ENCODE results near the gene UPF2.

Gene UPF2

GRCh38 chr10:11951695-11952094 lies 90.9 kb downstream of the UPF2 start:
- DNase-seq = no peak

DNA sequence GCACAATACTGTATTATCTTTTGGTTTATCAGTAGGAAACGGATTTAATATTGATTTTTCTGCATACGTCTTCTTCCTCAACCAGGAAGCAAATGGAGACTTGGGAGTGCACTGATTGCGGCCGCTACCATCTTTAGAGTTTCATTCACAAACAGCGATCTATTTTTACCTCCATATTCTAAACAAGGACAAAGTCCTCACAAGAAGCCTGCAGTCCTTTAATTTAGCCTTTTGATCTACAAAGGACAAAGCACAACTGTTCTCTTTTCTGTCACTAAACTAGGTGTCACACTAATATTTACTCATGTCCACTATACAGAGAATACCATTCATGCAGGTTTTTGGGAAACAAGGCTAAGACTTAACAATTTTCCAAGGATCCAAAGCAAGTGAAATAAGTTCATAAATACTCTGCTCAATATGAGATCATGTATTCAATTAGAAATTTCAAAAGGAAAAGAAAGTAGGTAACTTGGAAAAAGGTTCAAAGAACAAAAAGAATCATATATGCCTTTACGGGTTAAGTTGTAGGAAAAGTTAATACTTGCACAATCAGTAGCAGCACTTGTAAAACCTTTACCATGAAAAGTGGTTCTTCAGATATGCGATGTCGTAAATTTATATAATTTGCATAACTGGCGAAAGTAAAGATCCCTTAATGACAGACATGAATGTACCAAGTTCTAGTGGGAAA lies 92.1 kb downstream of the UPF2 start:
- DNase-seq = no peak

GRCh38 chr10:11949152-11949551 lies 93.5 kb downstream of the UPF2 start:
- DNase-seq = no peak

DNA sequence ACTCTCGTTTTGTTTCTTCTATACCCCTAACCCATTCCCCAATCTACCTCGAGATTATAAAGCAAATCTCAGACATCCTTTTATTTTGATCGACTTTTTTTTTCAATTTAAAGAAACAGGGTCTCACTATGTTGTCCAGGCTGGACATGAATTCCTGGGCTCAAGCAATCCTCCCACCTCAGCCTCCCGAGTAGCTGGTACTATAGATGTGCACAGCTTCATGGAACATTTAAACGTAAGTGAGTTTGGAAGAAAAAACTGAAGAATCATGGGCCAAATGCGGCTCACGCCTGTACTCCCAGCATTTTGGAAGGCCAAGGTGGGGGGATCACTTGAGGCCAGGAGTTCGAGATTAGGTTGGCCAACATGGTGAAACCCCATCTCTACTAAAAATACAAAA lies 96.0 kb downstream of the UPF2 start:
- DNase-seq = no peak

DNA sequence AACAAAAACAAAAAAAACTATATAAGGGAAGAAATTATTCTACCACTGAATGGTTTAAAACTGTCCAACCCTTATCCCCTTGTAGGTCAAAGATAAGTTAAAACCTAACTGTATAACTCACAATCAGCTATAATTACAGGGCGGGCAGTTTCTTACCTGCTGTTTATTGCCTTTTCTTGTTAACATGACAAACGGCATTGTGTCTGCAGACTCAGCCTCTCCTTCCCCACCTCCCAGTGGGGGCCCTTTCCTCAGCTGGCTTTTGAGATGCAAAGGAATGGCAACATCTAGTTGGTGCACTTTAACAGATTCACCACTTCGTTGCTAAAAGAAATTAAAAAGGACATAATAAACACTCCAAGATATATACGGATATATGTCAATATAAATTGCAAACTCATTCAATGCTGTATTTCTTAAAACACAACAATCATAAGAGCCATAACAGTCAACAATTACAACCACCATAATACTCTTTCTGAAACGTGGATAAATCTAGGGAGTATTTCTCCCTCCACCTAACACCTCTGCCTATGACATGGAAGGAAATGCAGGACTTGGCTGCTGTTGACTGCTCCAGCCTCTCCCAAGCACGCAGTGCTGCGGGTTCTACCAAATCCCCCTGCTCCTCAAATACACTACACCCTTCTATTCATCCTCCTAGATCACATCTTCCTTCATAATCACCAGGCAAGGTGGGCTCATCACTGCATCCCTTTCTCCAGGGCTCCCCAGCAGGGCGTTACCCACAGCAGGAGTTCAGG lies 106.0 kb downstream of the UPF2 start:
- DNase-seq = no peak

DNA sequence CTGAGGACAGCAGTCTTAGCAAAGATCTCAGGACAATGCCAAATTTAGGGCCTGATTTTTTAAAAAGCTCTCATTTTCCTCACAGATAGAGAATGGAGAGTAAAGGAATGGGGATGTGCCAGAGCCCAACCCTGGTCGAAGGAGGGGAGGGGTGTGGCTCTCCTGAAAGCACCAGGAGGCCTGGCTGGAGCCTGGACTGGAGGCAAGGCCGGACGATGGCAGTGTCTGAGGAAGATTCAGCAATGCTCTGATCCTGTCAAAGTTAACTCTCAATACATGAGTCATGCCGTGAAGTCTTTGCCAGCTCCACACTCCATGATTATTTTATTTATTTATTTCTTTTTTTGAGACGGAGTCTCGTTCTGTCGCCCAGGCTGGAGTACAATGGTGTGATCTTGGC lies 108.3 kb downstream of the UPF2 start:
- DNase-seq = no peak

- DNase-seq = no peak
Observed at GRCh38 chr10:11933577-11934223, 108.9 kb downstream of the UPF2 start.

- DNase-seq = no peak
Observed at GRCh38 chr10:11931038-11931437, 111.6 kb downstream of the UPF2 start.

DNA sequence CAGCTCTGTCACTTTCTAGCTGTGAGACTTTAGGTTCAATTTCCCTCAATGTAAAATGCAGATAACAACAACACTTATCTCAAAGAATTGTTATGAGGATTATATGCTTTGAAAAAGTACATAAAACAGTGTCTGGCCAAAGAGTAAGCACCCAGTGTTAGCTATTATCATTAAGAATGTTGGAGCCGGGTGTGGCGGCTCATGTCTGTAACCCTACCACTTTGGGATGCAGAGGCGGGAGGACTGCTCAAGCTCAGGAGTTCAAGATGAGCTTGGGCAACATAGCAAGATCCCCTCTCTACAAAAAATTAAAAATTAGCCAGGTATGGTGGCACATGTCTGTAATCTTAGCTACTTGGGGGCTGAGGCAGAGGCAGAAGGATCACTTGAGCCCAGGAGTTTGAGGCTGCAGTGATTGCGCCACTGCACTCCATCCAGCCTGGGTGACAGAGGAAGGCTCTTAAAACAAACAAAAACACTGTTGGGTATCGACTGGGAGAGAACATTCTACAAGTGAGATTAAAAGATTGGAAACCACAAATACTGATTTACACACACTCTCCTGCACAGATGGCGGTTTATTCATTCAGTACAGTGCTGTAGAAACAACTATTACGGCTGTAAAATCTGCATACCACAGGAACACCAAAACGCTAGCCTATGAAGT lies 112.2 kb downstream of the UPF2 start:
- DNase-seq = no peak

DNA sequence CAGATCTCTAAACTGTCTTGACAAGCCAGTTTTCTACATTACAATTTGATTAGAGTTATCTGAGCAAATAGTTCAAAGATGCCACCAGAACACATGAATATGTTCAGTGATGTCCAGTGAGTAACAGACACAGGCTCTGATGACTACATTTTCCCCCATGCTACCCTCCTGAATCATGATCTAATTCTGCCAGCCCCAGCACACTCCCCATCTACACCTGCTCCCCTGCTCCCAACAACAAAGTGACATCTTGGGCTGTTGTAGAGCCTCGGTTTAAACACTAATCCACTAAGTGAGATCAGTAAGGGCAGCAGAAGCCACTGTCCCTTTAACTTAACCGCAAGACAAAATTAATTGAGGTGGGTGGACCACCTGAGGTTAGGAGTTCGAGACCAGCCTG lies 114.9 kb downstream of the UPF2 start:
- DNase-seq = no peak

DNA sequence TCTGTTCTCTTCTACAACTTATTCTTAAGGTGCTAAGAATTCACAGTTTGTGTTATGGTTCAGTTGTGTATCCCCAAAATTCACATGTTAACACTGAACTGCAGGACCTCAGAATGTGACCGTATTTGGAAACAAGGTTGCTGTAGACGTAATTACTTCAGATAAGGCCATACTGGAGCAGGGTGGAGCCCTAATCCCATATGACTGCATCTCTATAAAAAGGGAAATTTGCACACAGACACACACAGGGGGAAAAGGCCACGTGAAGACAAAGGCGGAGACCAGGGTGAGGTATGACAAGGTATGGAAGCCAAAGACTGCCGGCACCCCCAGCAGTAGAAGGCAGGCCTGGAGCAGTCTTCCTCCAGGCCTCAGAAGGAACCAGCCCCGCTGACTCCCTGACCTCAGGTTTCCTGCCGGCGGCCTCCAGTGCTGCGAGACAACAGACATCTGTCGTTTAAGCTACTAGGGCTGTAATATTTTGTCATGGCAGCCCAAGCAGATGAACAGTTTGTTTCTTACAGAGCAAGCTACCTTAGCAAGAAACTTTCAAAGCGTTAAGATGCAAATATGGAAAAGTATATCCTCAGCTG lies 120.7 kb downstream of the UPF2 start:
- DNase-seq = no peak

GRCh38 chr10:11919271-11919670 lies 123.3 kb downstream of the UPF2 start:
- DNase-seq = no peak

DNA sequence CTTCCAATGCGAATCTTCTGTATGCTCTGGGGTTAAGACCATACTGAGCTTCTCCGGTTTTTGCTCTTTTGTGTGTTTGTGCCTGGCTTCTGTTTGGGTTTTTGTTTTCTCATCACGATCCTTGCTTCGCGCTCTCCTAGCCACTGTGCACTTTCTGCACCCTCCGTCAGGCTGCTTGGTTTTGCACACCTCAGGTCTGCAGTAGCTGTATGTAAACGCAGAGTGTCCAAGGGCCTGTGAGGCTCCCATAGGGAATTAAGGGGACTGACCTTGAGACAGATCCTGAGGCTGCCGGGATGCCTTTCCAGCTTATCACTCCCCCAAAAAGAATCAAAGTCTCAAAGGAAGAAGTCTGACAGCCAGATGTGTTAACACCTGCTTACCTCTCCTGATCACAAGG lies 124.2 kb downstream of the UPF2 start:
- no peak for DNase-seq

DNA sequence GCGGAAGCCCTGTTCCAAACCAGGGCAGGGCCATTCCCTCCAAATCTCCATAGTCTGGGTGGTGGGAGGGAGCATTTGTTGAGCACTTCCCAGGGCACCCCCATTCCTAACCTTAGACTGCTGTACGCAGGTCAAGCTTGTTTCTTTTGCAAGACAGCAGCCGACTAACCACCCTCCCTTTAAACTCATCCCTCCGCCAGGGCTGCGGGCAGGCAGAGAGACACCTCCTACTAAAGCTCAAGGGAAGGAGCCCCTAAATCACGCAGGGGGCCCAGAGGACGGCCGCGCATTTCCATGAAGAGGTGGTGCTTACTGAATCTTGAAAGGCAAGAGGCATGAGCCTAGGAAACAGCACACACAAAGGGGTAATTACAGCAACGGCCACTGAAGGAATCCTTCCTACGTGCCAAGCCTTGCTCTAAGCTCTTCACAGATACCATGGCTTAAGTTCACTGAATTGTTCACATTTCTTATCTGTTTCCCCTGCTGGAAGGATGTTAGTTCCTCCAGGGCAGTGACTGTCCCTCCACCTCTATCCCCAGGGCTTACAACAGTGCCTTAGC lies 129.4 kb downstream of the UPF2 start:
- no peak for DNase-seq

GRCh38 chr10:11910102-11910501 lies 132.5 kb downstream of the UPF2 start:
- no peak for DNase-seq

GRCh38 chr10:11909618-11910017 lies 133.0 kb downstream of the UPF2 start:
- no peak for DNase-seq

- no peak for DNase-seq
Observed at GRCh38 chr10:11908991-11909390, 133.6 kb downstream of the UPF2 start.

DNA sequence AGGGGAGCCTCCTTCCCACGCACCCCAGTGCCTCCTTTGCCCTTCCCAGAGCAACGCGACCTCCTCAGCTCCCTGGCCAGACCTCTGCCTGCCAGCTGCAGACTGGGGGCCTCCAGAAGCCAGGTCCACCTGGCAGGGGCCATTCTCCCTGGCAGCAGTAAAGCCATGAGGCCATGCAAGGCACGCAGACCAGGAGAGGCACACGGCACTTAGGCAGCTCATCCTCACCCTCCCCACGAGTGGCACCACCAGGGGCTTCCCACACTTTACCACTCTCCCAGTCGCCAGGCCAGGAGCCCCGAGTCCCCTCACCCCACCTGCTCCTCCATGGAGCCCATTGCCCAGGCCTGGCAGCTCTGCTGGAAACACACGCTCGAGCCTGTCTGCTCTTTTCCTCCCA lies 134.1 kb downstream of the UPF2 start:
- no peak for DNase-seq

- no peak for DNase-seq
Observed at GRCh38 chr10:11907914-11908313, 134.7 kb downstream of the UPF2 start.

- DNase-seq = no peak
Observed at GRCh38 chr10:11906714-11907113, 135.9 kb downstream of the UPF2 start.

GRCh38 chr10:11902646-11903045 lies 140.0 kb downstream of the UPF2 start:
- DNase-seq = no peak

DNA sequence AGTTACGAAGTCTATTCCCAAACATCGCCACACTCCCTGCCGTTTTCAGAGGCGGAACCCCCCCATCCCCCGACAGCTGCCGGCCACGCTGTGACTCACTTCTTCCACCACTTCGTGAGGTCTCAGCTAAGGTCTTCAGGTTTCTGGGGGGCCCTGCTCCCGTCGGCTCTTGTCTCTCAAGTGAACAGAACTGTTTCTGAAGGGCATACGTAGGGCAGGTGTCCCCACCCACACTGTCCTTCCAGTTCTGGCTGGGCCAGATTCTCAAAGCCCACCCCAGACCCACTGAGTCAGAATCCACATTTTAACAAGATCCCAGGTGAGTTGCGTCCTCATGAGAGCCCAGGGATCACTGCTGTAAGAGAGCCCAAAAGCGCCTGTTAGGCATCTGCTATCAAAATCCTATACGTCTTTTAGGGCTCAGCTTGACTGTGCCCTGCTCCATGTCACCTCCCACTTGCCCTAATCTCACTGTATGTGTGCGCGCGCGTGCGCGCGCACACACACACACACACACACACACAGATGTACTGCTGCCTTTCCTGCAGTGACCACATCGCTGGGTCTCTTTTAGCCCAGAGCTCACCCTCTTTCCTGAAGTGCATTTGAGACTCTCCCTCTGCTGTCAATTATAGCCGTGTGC lies 140.7 kb downstream of the UPF2 start:
- no peak for DNase-seq

All from NCI-H1105 (cell line).